H9 (cell line): ENCODE measurements around the gene KCNAB2. TPM values are rescaled to one million over a fixed set of nuclear protein-coding genes. Genes with fewer than 3 reads are reported as not detected.

Experiments used
- DNase-seq: peaks from one replicate; pipeline ENCODE4 v3.0.0-alpha.2; 2017
- H2AFZ ChIP-seq: one replicate; pipeline ENCODE4 v1.6.1; 2013; ENCODE audit warnings: mild to moderate bottlenecking, low read length, control low read depth, moderate library complexity
- H2AK5ac ChIP-seq: 2 replicates; pipeline ENCODE4 v1.6.1; 2013; ENCODE audit warnings: low read length, control low read depth, mixed read lengths; ENCODE audit not compliant: insufficient read length
- H2BK120ac ChIP-seq: one replicate; pipeline ENCODE4 v1.6.1; 2013; ENCODE audit warnings: low read depth, mild to moderate bottlenecking, low read length, control low read depth, inconsistent platforms; ENCODE audit not compliant: poor library complexity, severe bottlenecking
- H2BK12ac ChIP-seq: 2 replicates; pipeline ENCODE4 v1.6.1; 2013; ENCODE audit warnings: low read length, control low read depth, mixed read lengths, low read depth; ENCODE audit not compliant: insufficient read length
- H2BK15ac ChIP-seq: 2 replicates; pipeline ENCODE4 v1.6.1; 2013; ENCODE audit warnings: low read depth, low read length, control low read depth
- H2BK20ac ChIP-seq: one replicate; pipeline ENCODE4 v1.6.1; 2013; ENCODE audit warnings: low read depth, mild to moderate bottlenecking, low read length, control low read depth, inconsistent platforms; ENCODE audit not compliant: poor library complexity, severe bottlenecking
- H2BK5ac ChIP-seq: 2 replicates; pipeline ENCODE4 v1.6.1; 2013; ENCODE audit warnings: low read length, control low read depth, mixed read lengths; ENCODE audit not compliant: insufficient read length
- H3K14ac ChIP-seq: 2 replicates; pipeline ENCODE4 v1.6.1; 2013; ENCODE audit warnings: low read length, control low read depth; ENCODE audit not compliant: insufficient read depth
- H3K18ac ChIP-seq: 2 replicates; pipeline ENCODE4 v1.6.1; 2013; ENCODE audit warnings: low read depth, mild to moderate bottlenecking, mixed read lengths, low read length, control low read depth; ENCODE audit not compliant: insufficient read length
- H3K23ac ChIP-seq: 2 replicates; pipeline ENCODE4 v1.6.1; 2013; ENCODE audit warnings: low read length, control low read depth, mixed read lengths, low read depth; ENCODE audit not compliant: insufficient read length
- H3K23me2 ChIP-seq: 2 replicates; pipeline ENCODE4 v1.6.1; 2013; ENCODE audit warnings: low read depth, mild to moderate bottlenecking, mixed read lengths, low read length, control low read depth; ENCODE audit not compliant: insufficient read length, poor library complexity, severe bottlenecking
- H3K27ac ChIP-seq: 2 replicates; pipeline ENCODE4 v1.5.1; 2013; ENCODE audit warnings: low read length, control low read depth, mixed read lengths, low read depth; ENCODE audit not compliant: insufficient read length
- H3K27me3 ChIP-seq: 2 replicates; pipeline ENCODE4 v1.6.1; 2013; ENCODE audit warnings: low read length, control low read depth, inconsistent platforms; ENCODE audit not compliant: insufficient read depth
- H3K4ac ChIP-seq: 2 replicates; pipeline ENCODE4 v1.6.1; 2013; ENCODE audit warnings: low read depth, mild to moderate bottlenecking, control low read depth, inconsistent platforms, low read length, moderate library complexity
- H3K4me1 ChIP-seq: 2 replicates; pipeline ENCODE4 v1.6.1; 2013; ENCODE audit warnings: low read length, control low read depth, inconsistent platforms; ENCODE audit not compliant: insufficient read depth
- H3K4me2 ChIP-seq: 2 replicates; pipeline ENCODE4 v1.6.1; 2013; ENCODE audit warnings: low read length, control low read depth, mixed read lengths; ENCODE audit not compliant: insufficient read length, insufficient read depth
- H3K56ac ChIP-seq: 2 replicates; pipeline ENCODE4 v1.6.1; 2013; ENCODE audit warnings: low read depth, mild to moderate bottlenecking, mixed read lengths, low read length, control low read depth; ENCODE audit not compliant: insufficient read length
- H3K79me1 ChIP-seq: 2 replicates; pipeline ENCODE4 v1.6.1; 2013; ENCODE audit warnings: low read depth, mild to moderate bottlenecking, moderate library complexity, low read length, control low read depth, inconsistent platforms; ENCODE audit not compliant: insufficient read depth, poor library complexity, severe bottlenecking
- H3K79me2 ChIP-seq: 2 replicates; pipeline ENCODE4 v1.6.1; 2013; ENCODE audit warnings: low read length, control low read depth, inconsistent platforms; ENCODE audit not compliant: insufficient read depth
- H3K9ac ChIP-seq: 2 replicates; pipeline ENCODE4 v1.6.1; 2013; ENCODE audit warnings: low read length, control low read depth, mixed read lengths; ENCODE audit not compliant: insufficient read length; ENCODE audit errors: extremely low read depth
- H3K9me3 ChIP-seq: one replicate; pipeline ENCODE4 v1.6.1; 2013; ENCODE audit warnings: low read depth, low read length, inconsistent platforms; ENCODE audit not compliant: control insufficient read depth
- H3T11ph ChIP-seq: one replicate; pipeline ENCODE4 v1.6.1; 2013; ENCODE audit warnings: mild to moderate bottlenecking, low read length, control low read depth, inconsistent platforms
- H4K20me1 ChIP-seq: one replicate; pipeline ENCODE4 v1.6.1; 2013; ENCODE audit not compliant: control insufficient read depth, insufficient read length, insufficient read depth
- H4K5ac ChIP-seq: 2 replicates; pipeline ENCODE4 v1.6.1; 2013; ENCODE audit warnings: low read depth, mild to moderate bottlenecking, mixed read lengths, low read length, control low read depth; ENCODE audit not compliant: insufficient read length
- H4K8ac ChIP-seq: replicated peaks from 2 replicates; pipeline ENCODE4 v1.6.1; 2013; ENCODE audit warnings: low read length, control low read depth, mixed read lengths, low read depth; ENCODE audit not compliant: insufficient read length
- H4K91ac ChIP-seq: 2 replicates; pipeline ENCODE4 v1.6.1; 2013; ENCODE audit warnings: low read depth, mild to moderate bottlenecking, moderate library complexity, mixed read lengths, low read length, control low read depth; ENCODE audit not compliant: insufficient read length
- H3K27ac Mint-ChIP-seq, 3 experiments: 2 replicates in 2 of 3; 3 replicates in 1 of 3; pipeline ENCODE4 v1.8.0; 2020 to 2021; ENCODE audit warnings: mixed read lengths in 3 of 3, mild to moderate bottlenecking in 1 of 3, moderate library complexity in 1 of 3
- H3K27me3 Mint-ChIP-seq: 2 replicates; pipeline ENCODE4 v1.8.0; 2021; ENCODE audit warnings: low read depth, mild to moderate bottlenecking, moderate library complexity, mixed read lengths
- H3K36me3 Mint-ChIP-seq, 3 experiments: 2 replicates in 2 of 3; 3 replicates in 1 of 3; pipeline ENCODE4 v1.8.0; 2020 to 2021; ENCODE audit warnings: low read depth in 3 of 3, mixed read lengths in 3 of 3; ENCODE audit not compliant: insufficient read depth in 1 of 3
- H3K4me1 Mint-ChIP-seq, 2 experiments: 2 replicates each; pipeline ENCODE4 v1.8.0; 2020; ENCODE audit warnings: mixed read lengths in 2 of 2
- H3K4me3 Mint-ChIP-seq, 2 experiments: 2 replicates in 1 of 2; 3 replicates in 1 of 2; pipeline ENCODE4 v1.8.0; 2020 to 2021; ENCODE audit warnings: mild to moderate bottlenecking in 2 of 2, mixed read lengths in 2 of 2, moderate library complexity in 1 of 2
- H3K9me3 Mint-ChIP-seq, 2 experiments: 2 replicates in 1 of 2; 3 replicates in 1 of 2; pipeline ENCODE4 v1.8.0; 2020; ENCODE audit warnings: mild to moderate bottlenecking in 2 of 2, mixed read lengths in 2 of 2, moderate library complexity in 1 of 2
- CTCF ChIP-seq: fragments of 200-600 bp; sonication (generic); conservative IDR thresholded peaks from 3 replicates; pipeline ENCODE4 v1.8.0; 2021; ENCODE audit warnings: antibody characterized with exemption, mild to moderate bottlenecking
- WGBS: extraction: QIAGEN DNeasy Blood & Tissue Kit; methylation state at CpG from one replicate; pipeline ENCODE4 v1.1.7; 2013; ENCODE audit warnings: missing lambda C conversion rate, low lambda C conversion rate, mixed read lengths; ENCODE audit not compliant: insufficient read length; ENCODE audit errors: extremely low coverage; 5-methylcytosine and 5-hydroxymethylcytosine counted together
- total RNA-seq: library from RNA; stranded (reverse); gene quantifications from 2 replicates; pipeline ENCODE4 v1.2.1, GENCODE V29; 2021

KCNAB2 gene
- total RNA-seq, 1 experiment from 2014 or later = 8.3 TPM

GRCh38 chr1:6002714-6003501 is 42.8 kb upstream of the KCNAB2 start:
- Histone ChIP-seq H3K9me3 (no peaks in the 10 kb centered on the region), H2BK20ac (no peak overlapping the region), H3K18ac (no peak overlapping the region), H2AFZ (no peak overlapping the region), H2BK12ac (no peak overlapping the region), H3K23me2 (no peaks in the 10 kb centered on the region), H3T11ph (no peak overlapping the region), H3K4me1 (no peaks in the 10 kb centered on the region), H4K91ac (no peak overlapping the region), H3K79me1 (no peaks in the 10 kb centered on the region), H3K27ac (no peak overlapping the region), H3K23ac (no peak overlapping the region), H3K9ac (no peak overlapping the region), H4K5ac (no peak overlapping the region), H3K27me3 (no peaks in the 10 kb centered on the region), H3K79me2 (no peaks in the 10 kb centered on the region), H2AK5ac (no peak overlapping the region), H3K14ac (0 out of 2 replicates have a peak overlapping the region, but pooled peaks have one; percentile 46), H2BK5ac (no peak overlapping the region), H4K20me1 (no peaks in the 10 kb centered on the region), H2BK120ac (no peak overlapping the region), H3K4me2 (no peak overlapping the region), H4K8ac (no peak overlapping the region), H3K56ac (no peak overlapping the region), H2BK15ac (no peak overlapping the region), H3K4ac (no peak overlapping the region)
- TF ChIP-seq CTCF = no peak; the same call in 2 of the 3 replicates
- Mint-ChIP-seq H3K36me3 (no peaks in the 10 kb centered on the region), H3K4me1 (peaks cover 26 to 47% of the 10 kb centered on the region in 2 experiments), H3K27ac (peak overlapping the region in 1 of 3 experiments; percentile 51; a peak in 3 of 7 replicates), H3K27me3 (peaks cover 34% of the 10 kb centered on the region), H3K4me3 (peak overlapping the region in 1 of 2 experiments; percentile 50; a peak in 2 of 5 replicates), H3K9me3 (no peaks in the 10 kb centered on the region)
- WGBS = no CpG with 5 or more reads among the region's 33 CpGs
- no peak for DNase-seq
